Measurements from ENCODE around the gene LRG1. TPM values are rescaled to one million over a fixed set of nuclear protein-coding genes. Genes with fewer than 3 reads are reported as not detected.

Gene LRG1
- total RNA-seq, 1 experiment from 2014 or later: 0.51 TPM

- no peaks in the 10 kb centered on the region for H4K20me1 ChIP-seq (ENCODE audit: low read length)
- H3K36me3 ChIP-seq (ENCODE audit: low read depth, low read length): no peaks in the 10 kb centered on the region
- H3K27me3 ChIP-seq (ENCODE audit: low read length): no peaks in the 10 kb centered on the region
- BruUV-seq (replicated peaks): no TSS peak
- no peaks in the 10 kb centered on the region for H3K9me3 ChIP-seq (ENCODE audit: low read length)
- H2AFZ ChIP-seq (ENCODE audit: low read length): no peak overlapping the region
- DNase-seq (no peak), ATAC-seq (no peak)
- H3K9ac ChIP-seq (ENCODE audit: low read length): no peak overlapping the region
- no peaks in the 10 kb centered on the region for H3K79me2 ChIP-seq (ENCODE audit: low read length)
- H3K4me3 ChIP-seq (ENCODE audit: low read length): no peak overlapping the region
- H3F3A ChIP-seq (ENCODE audit: low read length, unreplicated experiment): no peaks in the 10 kb centered on the region
- POLR2A ChIA-PET (ENCODE audit: unreplicated experiment): no interaction called here
- CTCF ChIA-PET: no interaction called here
- intact Hi-C loops (cut with micrococcal nuclease): no loop called here
- H3K9me2 ChIP-seq (replicated peaks; ENCODE audit: low read length): no peaks in the 10 kb centered on the region
- H3K4me2 ChIP-seq (ENCODE audit: low read length): no peak overlapping the region
- no peak for TF ChIP-seq EZH2 (IDR thresholded peaks at IDR 0.05; ENCODE audit: low read length, unreplicated experiment)
- no peak for TF ChIP-seq EZH2phosphoT487 (IDR thresholded peaks at IDR 0.05; ENCODE audit: borderline replicate concordance, low read length)
- TF ChIP-seq CTCF (conservative IDR thresholded peaks at IDR 0.05; ENCODE audit: low read depth, low read length): no peak
- no peak overlapping the region for H3K27ac ChIP-seq (ENCODE audit: low read length)
- peaks cover 24% of the 10 kb centered on the region for H3K4me1 ChIP-seq (ENCODE audit: insufficient read depth, low read length)
Observed at GRCh38 chr19:4537953-4538600, 1.8 kb downstream of the LRG1 start.

- intact Hi-C loops (cut with micrococcal nuclease): no loop called here
- Histone ChIP-seq H3K4me3 (ENCODE audit: low read length) (no peak overlapping the region), H3F3A (ENCODE audit: low read length, unreplicated experiment) (no peaks in the 10 kb centered on the region), H3K4me2 (ENCODE audit: low read length) (peak overlapping the region; percentile 6), H4K20me1 (ENCODE audit: low read length) (no peaks in the 10 kb centered on the region), H3K4me1 (ENCODE audit: insufficient read depth, low read length) (peaks cover 24% of the 10 kb centered on the region), H3K79me2 (ENCODE audit: low read length) (no peaks in the 10 kb centered on the region), H3K27ac (ENCODE audit: low read length) (no peak overlapping the region), H3K9me2 (replicated peaks; ENCODE audit: low read length) (no peaks in the 10 kb centered on the region), H2AFZ (ENCODE audit: low read length) (peak overlapping the region; percentile 35; the same call in 1 of the 2 replicates), H3K9me3 (ENCODE audit: low read length) (no peaks in the 10 kb centered on the region), H3K27me3 (ENCODE audit: low read length) (no peaks in the 10 kb centered on the region), H3K9ac (ENCODE audit: low read length) (no peak overlapping the region), H3K36me3 (ENCODE audit: low read depth, low read length) (no peaks in the 10 kb centered on the region)
- peak; percentile 55 for DNase-seq
- no TSS peak for BruUV-seq (replicated peaks)
- ChIA-PET CTCF (interaction anchor here (0.8 kb wide), 1 partner anchor 264 kb away, joined by 3 read pairs; no protein-coding TSS in a partner anchor), POLR2A (ENCODE audit: unreplicated experiment) (no interaction called here)
- no peak for TF ChIP-seq EZH2 (IDR thresholded peaks at IDR 0.05; ENCODE audit: low read length, unreplicated experiment)
- no peak for ATAC-seq
Observed at GRCh38 chr19:4536798-4537197, 3.0 kb downstream of the LRG1 start.

GRCh38 chr19:4534836-4535658 is 4.8 kb downstream of the LRG1 start, which contains the start of gene PLIN5:
Gene PLIN5 (minus strand): TSS chr19:4535224. CDS start chr19:4534074, 1,150 bp downstream.
- Histone ChIP-seq H3K9ac (ENCODE audit: low read length) (no peak within 1 kb of the TSS), H4K20me1 (ENCODE audit: low read length) (no peaks in the 10 kb centered on the region), H2AFZ (ENCODE audit: low read length) (peak within 1 kb of the TSS; percentile 79), H3K4me1 (ENCODE audit: insufficient read depth, low read length) (peaks cover 24% of the 10 kb centered on the region), H3K9me3 (ENCODE audit: low read length) (no peaks in the 10 kb centered on the region), H3K9me2 (replicated peaks; ENCODE audit: low read length) (no peaks in the 10 kb centered on the region), H3F3A (ENCODE audit: low read length, unreplicated experiment) (no peaks in the 10 kb centered on the region), H3K79me2 (ENCODE audit: low read length) (no peaks in the 10 kb centered on the region), H3K36me3 (ENCODE audit: low read depth, low read length) (no peaks in the 10 kb centered on the region), H3K4me3 (ENCODE audit: low read length) (peak within 1 kb of the TSS; percentile 63), H3K4me2 (ENCODE audit: low read length) (peak within 1 kb of the TSS; percentile 92), H3K27ac (ENCODE audit: low read length) (no peak within 1 kb of the TSS), H3K27me3 (ENCODE audit: low read length) (no peaks in the 10 kb centered on the region)
- peak; percentile 83 for DNase-seq
- intact Hi-C loops (cut with micrococcal nuclease): no loop called here
- peak; percentile 77 for ATAC-seq
- TSS peak; percentile 39 for BruUV-seq (replicated peaks)
- ChIA-PET CTCF (interaction anchor here (0.6 kb wide), 1 partner anchor 12 kb away, joined by 4 read pairs; no protein-coding TSS in a partner anchor), POLR2A (ENCODE audit: unreplicated experiment) (interaction anchor here (0.6 to 0.7 kb wide), 4 partner anchors 12 to 259 kb away, joined by 3 to 5 read pairs (median 4); no protein-coding TSS in a partner anchor)
- TF ChIP-seq EZH2phosphoT487 (IDR thresholded peaks at IDR 0.05; ENCODE audit: borderline replicate concordance, low read length): no peak
